Measurements from ENCODE around the gene RBCK1. TPM values are rescaled to one million over a fixed set of nuclear protein-coding genes. Genes with fewer than 3 reads are reported as not detected.
"Not testable (repeated sequence)": the region's sequence is repeated elsewhere in the genome, so short reads cannot be mapped to it uniquely, and the experiment has no call there.

The RBCK1 gene
- total RNA-seq, 1 donor from 2014 or later: 67.0 TPM

GRCh38 chr20:469746-470490 is 61.8 kb downstream of the RBCK1 start:
- Histone ChIP-seq H3K4me3 (no peak overlapping the region), H3K27ac (no peak overlapping the region), H3K27me3 (no peaks in the 10 kb centered on the region), H3K4me1 (no peaks in the 10 kb centered on the region), H3K36me3 (no peaks in the 10 kb centered on the region), H3K9me3 (no peaks in the 10 kb centered on the region)
- no peak for TF ChIP-seq POLR2A (IDR thresholded peaks at IDR 0.05)
- no peak for DNase-seq (ENCODE audit: extremely low spot score in 2 of 2)
- intact Hi-C loops (cut with DNase I): loop anchor here (10.0 kb wide), 1 partner anchor 105 kb away; no protein-coding TSS in a partner anchor

- TF ChIP-seq CTCF (IDR thresholded peaks at IDR 0.05) (no peak), POLR2AphosphoS5 (IDR thresholded peaks at IDR 0.05; ENCODE audit: insufficient read depth in 1 of 2, low read depth in 1 of 2) (no peak), POLR2A (IDR thresholded peaks at IDR 0.05) (no peak)
- no peak for DNase-seq (ENCODE audit: extremely low spot score in 2 of 2)
- Histone ChIP-seq H3K9me3 (no peaks in the 10 kb centered on the region), H3K36me3 (peaks cover 0 to 2% of the 10 kb centered on the region in 2 donors), H3K27ac (no peak overlapping the region), H3K4me3 (no peak overlapping the region), H3K4me1 (no peaks in the 10 kb centered on the region), H3K27me3 (no peaks in the 10 kb centered on the region)
- intact Hi-C loops (cut with DNase I): loop anchor here (10.0 kb wide), 1 partner anchor 107 kb away; no protein-coding TSS in a partner anchor
Measured at GRCh38 chr20:472137-472846, 64.2 kb downstream of the RBCK1 start.

GRCh38 chr20:472889-473292 is 64.8 kb downstream of the RBCK1 start:
- Histone ChIP-seq H3K36me3 (peaks cover 0 to 4% of the 10 kb centered on the region in 2 donors), H3K4me1 (no peaks in the 10 kb centered on the region), H3K4me3 (no peak overlapping the region), H3K9me3 (no peaks in the 10 kb centered on the region), H3K27ac (no peak overlapping the region), H3K27me3 (no peaks in the 10 kb centered on the region)
- intact Hi-C loops (cut with DNase I): loop anchor here (10.0 kb wide), 1 partner anchor 108 kb away; no protein-coding TSS in a partner anchor
- TF ChIP-seq CTCF (IDR thresholded peaks at IDR 0.05): no peak
- DNase-seq (ENCODE audit: extremely low spot score in 2 of 2): no peak

GRCh38 chr20:474581-474980 is 66.5 kb downstream of the RBCK1 start:
- intact Hi-C loops (cut with DNase I): loop anchor here (10.0 kb wide), 1 partner anchor 110 kb away; no protein-coding TSS in a partner anchor
- TF ChIP-seq CTCF (IDR thresholded peaks at IDR 0.05): no peak
- TF ChIP-seq POLR2AphosphoS5 (IDR thresholded peaks at IDR 0.05; ENCODE audit: insufficient read depth in 1 of 2, low read depth in 1 of 2): no peak
- TF ChIP-seq POLR2A (IDR thresholded peaks at IDR 0.05): no peak
- H3K36me3 ChIP-seq: peaks cover 0 to 4% of the 10 kb centered on the region in 2 donors

DNA sequence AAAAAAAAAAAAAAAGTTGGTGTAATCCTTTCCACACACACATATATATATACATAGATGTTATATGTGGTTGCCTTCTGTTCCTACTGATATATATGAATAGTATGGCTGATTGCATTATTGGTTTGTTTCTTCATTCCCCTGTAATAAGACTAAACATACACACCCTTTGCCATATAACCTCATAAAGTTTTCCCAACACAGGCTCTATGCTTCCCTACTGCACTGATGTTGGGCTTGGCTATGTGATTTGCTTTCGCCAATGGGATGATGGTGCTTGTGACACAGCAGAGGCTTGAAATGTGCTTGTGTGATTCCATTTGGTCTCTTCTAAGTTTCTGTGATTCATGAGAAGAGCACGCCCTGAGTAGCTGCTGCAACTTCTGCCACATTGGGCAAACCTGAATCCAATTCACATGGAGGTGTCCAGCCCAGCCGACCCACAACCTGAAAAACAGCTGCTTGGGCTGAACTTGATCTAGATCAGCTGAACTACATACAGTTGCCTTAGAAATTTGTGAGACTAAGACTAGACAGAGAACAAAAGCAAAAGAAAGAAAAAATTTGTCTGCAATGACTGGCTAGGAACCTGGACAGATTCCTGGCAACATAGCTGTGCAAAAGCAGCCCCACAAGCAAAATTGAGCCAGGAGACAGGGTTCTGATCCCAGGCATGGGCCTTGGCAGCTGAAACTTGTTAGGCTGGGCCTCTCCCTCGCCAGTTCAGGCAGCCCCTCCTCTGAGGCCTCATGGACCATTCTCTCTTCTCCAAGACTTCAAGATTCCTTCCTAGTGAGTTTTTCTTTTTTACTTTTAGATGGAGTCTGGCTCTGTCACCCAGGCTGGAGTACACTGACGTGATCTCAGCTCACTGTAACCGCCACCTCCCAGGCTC is 67.6 kb downstream of the RBCK1 start:
- no peak for DNase-seq (ENCODE audit: extremely low spot score in 2 of 2)
- no peak overlapping the region for H3K27ac ChIP-seq
- intact Hi-C loops (cut with DNase I): loop anchor here (10.0 kb wide), 1 partner anchor 111 kb away; no protein-coding TSS in a partner anchor
- peaks cover 0 to 4% of the 10 kb centered on the region in 2 donors for H3K36me3 ChIP-seq
- H3K4me1 ChIP-seq: no peaks in the 10 kb centered on the region
- H3K9me3 ChIP-seq: no peaks in the 10 kb centered on the region
- H3K4me3 ChIP-seq: no peak overlapping the region
- H3K27me3 ChIP-seq: no peaks in the 10 kb centered on the region
- TF ChIP-seq CTCF (IDR thresholded peaks at IDR 0.05) (no peak), POLR2AphosphoS5 (IDR thresholded peaks at IDR 0.05; ENCODE audit: insufficient read depth in 1 of 2, low read depth in 1 of 2) (no peak), POLR2A (IDR thresholded peaks at IDR 0.05) (no peak)

More at GRCh38 chr20:474581-474980, 66.5 kb downstream of the RBCK1 start:
- Histone ChIP-seq H3K4me3 (no peak overlapping the region), H3K27ac (no peak overlapping the region), H3K27me3 (no peaks in the 10 kb centered on the region), H3K9me3 (no peaks in the 10 kb centered on the region), H3K4me1 (no peaks in the 10 kb centered on the region)
- DNase-seq (ENCODE audit: extremely low spot score in 2 of 2): no peak

- H3K36me3 ChIP-seq; H3K27me3 ChIP-seq; H3K9me3 ChIP-seq; H3K27ac ChIP-seq; DNase-seq (ENCODE audit: extremely low spot score in 2 of 2); H3K4me3 ChIP-seq; H3K4me1 ChIP-seq: not testable (repeated sequence)
- intact Hi-C loops (cut with DNase I): loop anchor here (10.0 kb wide), 1 partner anchor 112 kb away; no protein-coding TSS in a partner anchor
Measured at GRCh38 chr20:476561-477249, 68.6 kb downstream of the RBCK1 start.

Data from vagina (tissue), 2 donors.